ENCODE measurements around the gene ADRM1.

The ADRM1 gene

GRCh38 chr20:62344782-62345181, 42.0 kb downstream of the ADRM1 start:
- DNase-seq, result no peak

- no peak for DNase-seq
Measured at GRCh38 chr20:62345681-62346370, 43.0 kb downstream of the ADRM1 start.

- no peak for DNase-seq
Measured at GRCh38 chr20:62346398-62347150, 43.8 kb downstream of the ADRM1 start.

- DNase-seq, result no peak
Measured at GRCh38 chr20:62347151-62347404, 44.3 kb downstream of the ADRM1 start.

- no peak for DNase-seq
Measured at GRCh38 chr20:62347445-62347844, 44.6 kb downstream of the ADRM1 start.

DNA sequence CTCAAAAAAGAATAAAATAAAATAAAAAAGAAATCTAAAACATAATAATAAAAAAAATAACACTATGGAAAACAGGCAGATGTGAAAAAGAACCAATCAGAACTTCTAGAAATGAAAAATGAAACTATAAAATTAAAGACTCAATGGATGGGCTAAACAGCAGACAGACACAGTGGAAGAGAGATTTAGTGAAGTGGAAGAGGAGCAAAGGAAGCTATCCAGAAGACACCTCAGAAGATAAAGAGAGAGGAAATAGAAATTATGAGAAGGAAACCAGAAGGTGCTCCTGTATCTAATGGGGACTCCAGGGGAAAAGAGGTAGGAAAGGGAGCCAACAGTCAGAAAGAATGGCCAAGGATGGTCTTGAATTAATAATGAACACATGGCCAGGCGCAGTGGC, 45.8 kb downstream of the ADRM1 start:
- no peak for DNase-seq

- DNase-seq, result no peak
Measured at GRCh38 chr20:62349556-62350097, 46.8 kb downstream of the ADRM1 start.

DNA sequence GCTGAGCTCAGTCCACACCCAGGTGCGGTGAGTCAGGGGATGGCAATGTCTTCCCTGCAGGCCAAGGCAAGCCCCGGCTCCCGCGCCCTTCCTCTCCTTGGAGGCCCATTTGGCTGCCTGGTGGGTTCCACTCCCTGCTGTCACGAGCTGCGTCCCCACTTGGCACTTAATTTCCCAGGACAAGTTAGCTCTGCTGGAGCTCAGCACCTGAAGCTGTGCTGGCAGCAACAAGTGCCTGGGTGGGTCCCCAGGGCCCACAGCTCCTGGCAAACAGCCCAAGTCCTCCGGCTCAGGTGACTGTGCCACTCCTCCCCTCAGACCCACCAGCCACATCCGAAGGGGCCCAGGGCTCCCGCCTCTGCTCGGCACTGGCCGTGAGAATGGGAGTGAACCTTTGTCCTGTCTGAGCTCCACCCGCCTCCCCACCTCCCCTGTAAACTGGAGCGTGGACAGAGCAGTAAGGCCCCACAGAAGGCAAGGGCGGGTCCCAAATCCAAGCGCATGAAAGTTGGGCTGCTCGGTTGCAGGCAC, 47.4 kb downstream of the ADRM1 start:
- DNase-seq, result no peak

- DNase-seq, result no peak
Measured at GRCh38 chr20:62350629-62351422, 48.0 kb downstream of the ADRM1 start.

DNA sequence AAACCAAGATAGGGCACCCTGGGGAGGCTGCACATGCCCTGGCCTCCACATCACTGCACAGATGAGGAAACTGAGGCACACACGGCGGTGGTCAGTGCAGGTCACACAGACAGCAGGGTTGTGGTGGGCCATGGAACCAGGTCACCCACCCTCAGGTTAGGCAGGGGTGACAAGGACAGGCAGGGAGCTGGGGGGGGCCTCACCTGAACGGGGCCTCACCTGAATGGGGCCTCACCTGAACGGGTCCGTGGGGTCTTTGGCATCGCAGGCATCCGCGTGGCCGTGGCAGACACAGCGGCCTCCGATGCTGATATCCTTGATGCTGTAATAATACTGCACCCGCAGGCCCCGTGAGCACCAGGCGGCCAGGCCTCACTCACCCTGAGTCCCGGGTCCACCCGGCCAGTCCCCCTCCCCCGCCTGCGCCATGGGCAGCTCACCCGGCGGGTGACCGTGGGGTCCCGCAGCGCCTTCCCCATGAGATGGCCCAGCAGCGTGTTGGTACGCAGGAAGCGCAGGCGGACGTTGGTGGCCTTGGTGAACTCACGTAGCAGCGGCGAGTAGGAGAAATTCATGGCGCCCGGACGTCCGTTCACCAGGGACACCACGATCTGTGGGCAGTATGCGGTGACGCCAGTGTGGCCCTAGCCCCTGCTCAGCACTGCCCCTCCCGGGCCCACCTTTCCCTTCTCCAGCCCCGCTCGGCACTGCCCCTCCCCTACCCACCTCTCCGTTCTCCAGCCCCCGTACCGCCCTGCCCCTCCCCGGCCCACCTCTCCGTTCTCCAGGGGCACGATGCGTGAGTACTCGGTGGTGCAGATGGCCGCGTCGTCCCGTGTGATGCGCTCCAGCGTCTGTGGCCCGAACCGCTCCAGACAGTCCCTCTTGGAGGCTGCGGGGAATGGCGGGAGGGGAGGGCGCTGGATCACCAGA, 48.9 kb downstream of the ADRM1 start:
- no peak for DNase-seq

DNA sequence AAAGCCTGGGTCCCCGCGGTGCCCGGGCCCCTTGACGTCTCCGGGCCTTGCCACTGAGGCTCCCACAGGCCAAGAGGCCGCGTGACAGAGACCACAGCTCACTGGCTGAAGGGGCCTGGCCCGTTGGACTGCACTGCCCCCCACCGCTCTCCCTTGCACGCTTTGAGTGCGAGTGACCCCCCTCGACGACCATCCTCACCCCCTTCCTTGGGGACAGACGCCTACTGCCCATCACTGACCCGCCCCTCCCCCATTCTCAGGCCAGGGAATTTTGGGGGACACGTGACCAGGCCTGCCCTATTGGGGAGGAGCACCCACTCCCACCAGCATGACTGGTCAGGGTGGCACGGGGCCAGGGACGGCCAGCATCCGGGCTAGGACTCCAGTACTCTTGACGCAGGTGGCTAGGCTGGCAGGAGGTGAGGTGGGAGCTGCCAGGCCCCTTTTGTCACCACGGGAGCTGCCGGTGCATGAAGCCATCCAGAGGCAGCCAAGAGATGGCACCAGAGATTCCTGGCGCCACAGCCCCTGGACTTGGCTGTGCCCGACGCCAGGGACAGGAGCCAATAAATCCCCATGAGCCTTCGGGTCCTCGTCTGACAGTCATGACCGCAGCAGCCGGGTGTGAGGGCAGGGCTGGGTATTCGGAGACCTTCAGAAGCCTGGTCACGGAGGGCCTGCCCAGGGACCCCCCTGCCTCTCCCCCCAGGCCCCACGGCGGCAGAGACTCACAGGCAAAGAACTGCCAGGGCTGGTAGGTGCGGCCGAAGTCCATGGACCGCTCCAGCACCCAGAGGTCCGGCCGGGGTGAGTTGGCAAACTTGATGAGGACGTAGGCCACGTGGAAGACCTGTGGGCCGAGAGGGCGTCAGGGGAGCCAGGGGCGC, 49.8 kb downstream of the ADRM1 start:
- DNase-seq, result no peak

GRCh38 chr20:62353289-62354030, 50.7 kb downstream of the ADRM1 start:
- no peak for DNase-seq

DNA sequence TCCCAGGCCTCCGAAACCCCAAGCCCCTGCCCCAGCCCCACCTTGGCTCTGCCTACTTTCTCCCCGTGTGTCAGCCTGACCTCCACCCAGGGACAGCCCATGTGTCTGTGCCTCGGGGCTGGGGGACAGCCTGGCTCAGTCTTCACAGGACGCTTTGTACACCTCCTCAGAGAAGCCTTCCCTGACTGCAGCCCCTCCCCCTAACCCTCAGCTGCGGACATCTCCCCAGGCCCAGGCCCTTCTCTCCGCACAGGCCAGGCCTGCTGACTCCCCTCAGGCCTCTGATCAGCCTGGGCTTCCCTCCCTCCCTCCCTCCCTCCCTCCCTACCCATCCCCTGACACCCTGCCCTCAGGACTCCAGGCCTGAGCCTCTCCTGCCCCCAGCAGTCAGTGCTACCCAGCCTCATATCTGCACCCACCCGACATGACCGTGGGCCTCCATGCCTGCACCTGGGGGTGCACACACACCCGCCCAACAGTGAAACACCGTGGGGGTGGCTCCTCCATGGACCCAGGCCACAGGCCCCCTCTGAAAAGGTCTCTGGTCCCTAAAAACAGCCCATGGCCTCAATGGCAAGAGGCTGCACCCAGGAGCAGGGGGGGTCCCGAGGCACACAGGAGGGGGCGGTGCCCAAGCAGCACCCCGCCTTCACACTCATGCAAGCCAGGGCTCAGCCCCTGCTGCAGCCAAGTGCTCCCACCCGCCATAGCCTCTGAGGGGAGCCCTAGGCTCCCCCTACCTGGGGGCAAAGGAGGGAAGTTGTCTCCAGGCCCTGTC, 51.4 kb downstream of the ADRM1 start:
- no peak for DNase-seq

GRCh38 chr20:62354811-62355341, 52.1 kb downstream of the ADRM1 start:
- DNase-seq, result no peak

GRCh38 chr20:62355516-62355877, 52.7 kb downstream of the ADRM1 start:
- DNase-seq, result no peak

DNA sequence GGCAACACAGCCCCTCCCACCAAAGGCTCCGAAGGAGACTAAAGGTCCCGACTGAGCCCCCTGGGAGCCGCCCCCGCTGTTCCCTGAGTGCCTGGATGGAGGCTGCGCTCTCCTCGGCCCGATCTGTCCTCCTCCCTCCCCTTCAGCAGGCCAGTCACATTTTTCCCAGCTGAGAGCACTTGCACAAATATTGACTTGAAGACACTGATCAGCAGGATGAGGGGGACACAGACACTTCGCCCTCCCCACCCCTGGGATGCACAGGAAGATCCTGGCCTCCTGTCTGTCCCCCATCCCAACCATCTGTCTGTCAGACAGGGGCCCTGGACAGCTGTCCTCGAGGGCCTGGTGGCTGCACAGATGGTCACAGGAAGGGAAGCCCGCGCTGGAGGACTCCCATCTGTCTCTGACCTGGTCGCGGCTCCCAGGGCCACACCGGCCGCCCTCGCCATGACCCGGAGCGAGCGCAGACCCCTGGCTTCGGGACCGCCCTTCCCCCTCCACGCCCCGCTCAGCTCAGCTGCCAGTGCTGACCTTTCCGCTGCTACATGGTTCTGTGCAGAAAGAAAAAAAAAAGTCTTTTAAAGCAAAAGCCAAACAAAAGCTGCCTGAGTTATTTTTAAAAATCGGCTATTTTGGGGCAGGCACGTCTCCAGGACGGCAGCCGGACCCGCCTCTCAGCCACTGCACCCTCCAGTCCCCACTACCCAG, 53.2 kb downstream of the ADRM1 start:
- DNase-seq, result no peak

GRCh38 chr20:62356589-62357186, 53.9 kb downstream of the ADRM1 start:
- DNase-seq, result no peak

DNA sequence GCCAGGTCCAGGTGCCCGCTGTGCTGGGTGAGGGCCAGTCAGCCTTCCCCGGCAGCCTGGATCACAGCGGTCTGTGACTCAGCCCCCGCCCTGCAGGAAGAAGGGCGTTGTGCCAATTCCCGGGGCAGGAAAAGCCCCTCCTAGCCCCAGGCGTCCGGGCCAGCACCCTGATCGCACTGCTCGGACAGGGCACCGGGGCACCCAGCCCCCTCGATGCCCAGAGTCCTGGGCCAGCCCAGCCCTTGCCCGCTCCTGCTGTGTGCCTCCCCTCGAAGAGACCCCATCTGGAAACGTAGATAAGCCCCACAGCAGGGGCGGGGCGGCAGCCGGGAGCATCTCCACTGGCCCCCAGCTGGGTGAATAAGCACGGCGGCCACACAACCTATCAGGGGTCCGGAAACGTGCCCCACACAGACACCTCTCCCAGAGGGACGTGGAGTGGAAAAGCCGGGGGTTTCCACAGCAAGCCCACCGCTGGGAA, 54.4 kb downstream of the ADRM1 start:
- DNase-seq, result no peak

Measured in activated effector memory CD4-positive, alpha-beta T cell treated with Interleukin-2 at 50 U/mL for 16 hours (primary cell).